ENCODE results near the gene CDK6.

- no peak for TF ChIP-seq CTCF (IDR thresholded peaks at IDR 0.05; ENCODE audit: low read depth, low read length)
- TF ChIP-seq EZH2phosphoT487 (IDR thresholded peaks at IDR 0.05; ENCODE audit: low read depth) = no peak
Measured at GRCh38 chr7:92836489-92836999, at the start of gene CDK6.

All from OCI-LY3 (cell line).